RKO (cell line): ENCODE measurements around the gene CANT1.
"Not testable (repeated sequence)": the region's sequence is repeated elsewhere in the genome, so short reads cannot be mapped to it uniquely, and the experiment has no call there.

Experiments used
- DNase-seq: peaks from one replicate; pipeline ENCODE4 v3.0.0-alpha.2; 2016; ENCODE audit warnings: low spot score

CANT1 gene

DNA sequence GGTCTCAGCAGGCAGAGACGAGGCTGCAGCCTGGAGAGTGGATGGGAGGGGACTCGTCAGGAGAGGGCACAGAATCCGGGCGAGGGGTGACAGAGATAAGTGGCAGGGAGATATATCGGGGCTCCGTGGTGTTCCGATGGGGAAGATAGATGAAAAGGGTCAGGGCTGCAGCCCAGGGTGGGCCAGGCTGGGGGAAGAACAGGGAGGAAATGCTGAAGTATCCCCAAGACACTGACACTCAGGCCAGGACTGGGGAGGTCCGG, 32.0 kb downstream of the CANT1 start:
- no peak for DNase-seq

DNA sequence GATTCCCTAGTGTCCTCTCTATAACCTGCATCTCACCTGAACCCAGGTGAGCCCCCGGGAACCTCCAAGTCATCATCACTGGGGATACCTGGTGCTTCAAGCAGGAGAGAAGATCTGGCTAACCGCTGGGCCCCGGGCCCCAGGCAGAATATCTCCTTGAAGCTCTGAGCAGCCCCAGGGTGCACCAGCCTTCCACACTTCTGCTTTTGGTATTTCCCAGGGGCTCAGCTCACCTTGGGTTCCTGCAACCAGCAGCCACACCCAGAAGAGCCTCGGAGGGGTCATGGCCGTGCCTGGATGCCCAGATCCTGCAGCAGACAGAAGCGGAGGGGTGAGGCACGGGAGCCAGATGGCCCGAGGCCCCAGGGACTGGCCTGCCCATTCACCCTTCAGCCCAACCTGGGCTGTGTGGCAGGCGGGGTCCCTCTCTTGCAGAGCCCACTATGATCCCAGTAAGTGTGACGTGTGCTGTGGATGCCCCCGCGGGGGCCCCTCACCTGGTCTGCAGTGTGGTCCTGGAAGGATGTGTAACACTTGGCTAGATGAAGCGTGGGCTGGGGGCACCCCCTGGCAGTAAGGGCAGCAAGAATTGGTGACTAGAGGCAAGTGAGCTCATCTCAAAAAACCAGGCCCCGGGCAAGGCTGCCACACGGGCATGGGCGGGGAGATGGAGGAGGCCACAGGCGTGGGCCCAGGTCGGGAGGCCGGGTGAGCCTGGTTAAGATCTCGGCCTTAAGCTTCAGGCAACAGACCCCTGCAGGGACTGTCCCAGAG, 32.5 kb downstream of the CANT1 start:
- no peak for DNase-seq

DNA sequence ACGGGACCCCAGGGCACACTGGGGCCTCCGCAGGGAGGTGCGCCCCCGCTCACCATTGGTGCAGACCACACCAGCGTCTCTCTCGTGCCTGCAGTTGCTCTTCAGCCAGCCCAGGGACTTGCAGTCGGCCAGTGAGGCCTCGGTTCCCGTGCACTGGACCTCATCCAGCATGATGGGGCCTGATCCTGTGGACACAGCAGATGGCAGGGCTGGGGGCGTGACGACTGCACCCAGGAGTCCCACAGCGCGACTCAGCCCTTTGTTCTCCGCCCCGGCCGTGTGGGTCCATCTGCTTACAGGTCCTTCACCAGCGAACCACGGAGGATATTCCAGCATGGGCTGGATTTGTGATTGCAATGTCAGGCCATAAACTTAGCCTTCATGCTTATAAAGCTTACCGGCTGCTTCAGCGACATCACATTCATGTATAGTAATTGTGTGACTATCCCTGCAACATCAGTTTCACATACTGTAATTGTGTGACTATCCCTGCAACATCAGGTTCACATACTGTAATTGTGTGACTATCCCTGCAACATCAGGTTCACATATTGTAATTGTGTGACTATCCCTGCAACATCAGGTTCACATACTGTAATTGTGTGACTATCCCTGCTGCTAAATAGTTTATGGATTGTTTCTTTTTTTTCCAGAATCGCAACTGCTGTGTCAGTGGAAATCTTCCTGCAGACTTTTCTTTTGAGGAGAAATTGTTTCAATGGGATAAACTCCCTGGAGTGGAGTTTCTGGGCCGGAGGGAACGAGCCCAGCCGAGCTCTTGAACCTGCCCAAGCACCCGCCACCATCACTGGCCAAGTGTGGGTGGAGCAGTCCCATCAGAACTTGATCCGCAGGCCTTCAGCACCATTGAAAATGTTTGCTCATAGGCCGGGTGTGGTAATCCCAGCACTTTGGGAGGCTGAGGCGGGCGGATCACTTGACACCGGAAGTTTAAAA, 34.7 kb downstream of the CANT1 start:
- DNase-seq = peak; percentile 68

DNA sequence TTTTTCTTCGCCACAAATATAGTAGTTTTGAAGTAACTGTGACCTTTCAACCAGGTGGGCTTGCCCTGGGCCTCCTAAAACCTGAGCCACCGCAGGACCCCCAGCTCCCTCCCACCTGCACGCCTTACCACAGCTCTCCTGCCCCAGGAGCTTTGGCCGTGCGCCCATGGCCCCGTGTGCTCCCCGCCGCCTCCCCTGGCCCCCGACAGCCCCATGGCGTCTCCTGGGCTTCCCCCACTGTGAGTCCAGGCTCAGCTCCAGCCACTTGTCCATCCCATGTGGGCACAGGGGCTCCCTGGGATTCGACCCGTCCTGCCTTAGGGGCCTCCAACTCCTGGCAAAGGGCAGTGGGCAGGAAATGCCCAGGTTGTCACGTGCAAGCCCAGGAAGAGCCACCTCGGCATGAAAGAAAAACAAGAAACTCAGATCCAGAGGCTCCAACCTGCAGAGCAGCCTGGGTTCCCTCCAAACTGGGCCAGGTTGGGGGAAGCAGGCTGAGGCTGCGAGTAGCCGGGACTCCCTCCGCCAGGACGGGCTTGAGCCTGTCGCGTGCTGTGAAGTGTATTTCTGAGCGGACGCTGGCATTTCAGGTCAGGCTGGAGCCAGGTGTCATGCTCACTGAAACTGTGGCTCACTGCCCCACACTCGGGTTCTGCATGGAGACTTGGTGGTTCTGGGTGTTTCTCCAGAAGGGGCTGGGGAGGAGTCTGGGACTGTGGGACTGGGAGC, 35.6 kb downstream of the CANT1 start:
- DNase-seq = no peak

DNA sequence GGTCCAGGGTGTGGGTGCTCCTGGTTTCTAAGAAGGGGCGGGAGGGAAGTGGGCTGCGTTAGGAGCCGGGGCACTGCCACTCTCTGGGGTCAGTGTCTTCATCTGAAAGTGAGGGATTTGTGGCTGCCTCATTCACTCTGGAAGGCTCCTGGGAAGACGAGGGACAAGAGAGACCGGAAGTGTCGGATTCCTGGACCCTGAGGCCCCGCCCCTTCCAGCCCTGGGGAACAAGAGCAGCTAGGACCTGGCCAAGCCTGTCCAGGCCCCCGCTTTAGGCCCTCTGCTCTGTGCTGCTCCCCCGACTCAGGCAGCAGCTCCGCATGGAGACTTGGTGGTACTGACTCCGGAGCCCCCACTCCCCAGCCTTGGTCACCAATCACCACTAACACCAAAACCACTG, 36.4 kb downstream of the CANT1 start:
- no peak for DNase-seq

DNA sequence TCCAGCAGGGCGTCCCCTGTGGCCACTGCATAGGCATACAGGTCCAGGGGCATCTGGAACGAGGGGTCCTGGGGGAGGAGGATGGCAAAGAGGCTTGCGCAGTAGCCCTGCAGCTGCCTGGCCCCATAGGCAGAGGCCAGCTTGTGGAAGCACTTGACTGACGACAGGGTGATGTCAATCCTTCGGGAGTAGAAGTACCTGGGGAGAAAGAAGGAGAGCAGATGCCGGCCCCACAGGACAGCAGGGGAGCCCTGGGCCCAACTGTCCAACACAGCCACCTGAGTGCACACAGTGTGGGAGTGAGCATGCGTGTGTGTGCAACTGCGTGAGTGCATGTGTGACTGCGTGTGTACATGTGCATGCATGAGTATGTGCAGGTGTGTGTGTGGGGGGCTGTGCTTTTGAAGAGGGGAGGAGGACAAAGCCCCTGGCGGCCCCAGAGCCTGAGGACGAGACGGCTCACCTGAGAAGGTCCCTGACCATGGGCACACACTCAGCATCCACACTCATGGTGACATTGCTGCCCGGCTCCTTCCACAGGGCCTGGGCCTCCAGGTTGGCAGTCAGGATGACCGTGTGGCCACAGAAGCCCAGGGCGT, 37.0 kb downstream of the CANT1 start:
- DNase-seq = no peak

DNA sequence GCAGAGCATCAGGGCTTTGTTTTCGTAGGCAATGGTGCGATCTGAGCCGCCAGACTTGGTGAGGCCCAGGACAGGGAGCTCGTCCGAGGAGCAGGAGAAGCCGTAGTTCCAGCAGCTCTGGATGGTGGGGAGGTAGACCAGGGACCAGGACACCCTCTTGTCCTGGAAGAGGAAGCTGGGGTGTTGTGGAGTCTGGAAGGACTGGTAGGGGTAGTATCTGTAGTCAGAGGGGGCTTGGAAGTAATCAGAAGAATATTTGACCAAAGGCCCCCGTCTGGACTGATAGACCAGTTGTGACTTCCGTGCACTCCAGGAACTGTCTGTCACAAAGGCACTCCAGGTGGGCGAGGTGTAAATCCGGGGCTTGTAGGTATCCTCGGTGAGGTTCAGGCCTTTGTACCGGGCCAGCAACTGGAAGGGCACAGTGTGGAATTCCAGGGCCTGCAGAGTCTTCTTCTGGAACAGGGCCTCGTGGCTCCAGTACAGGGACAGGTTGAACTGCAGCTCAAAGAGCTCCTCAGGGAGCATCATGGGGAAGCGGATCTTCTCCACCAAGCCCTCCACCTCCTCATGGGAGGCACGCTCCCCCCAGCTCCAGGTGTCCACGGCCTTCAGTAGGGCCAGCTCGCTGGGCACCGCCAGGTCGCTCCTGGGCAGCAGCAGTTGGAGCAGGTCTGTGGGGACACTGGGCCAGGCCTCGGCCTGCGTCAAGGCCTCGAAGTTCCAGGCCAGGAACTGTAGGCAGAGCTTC, 37.6 kb downstream of the CANT1 start:
- no peak for DNase-seq

DNA sequence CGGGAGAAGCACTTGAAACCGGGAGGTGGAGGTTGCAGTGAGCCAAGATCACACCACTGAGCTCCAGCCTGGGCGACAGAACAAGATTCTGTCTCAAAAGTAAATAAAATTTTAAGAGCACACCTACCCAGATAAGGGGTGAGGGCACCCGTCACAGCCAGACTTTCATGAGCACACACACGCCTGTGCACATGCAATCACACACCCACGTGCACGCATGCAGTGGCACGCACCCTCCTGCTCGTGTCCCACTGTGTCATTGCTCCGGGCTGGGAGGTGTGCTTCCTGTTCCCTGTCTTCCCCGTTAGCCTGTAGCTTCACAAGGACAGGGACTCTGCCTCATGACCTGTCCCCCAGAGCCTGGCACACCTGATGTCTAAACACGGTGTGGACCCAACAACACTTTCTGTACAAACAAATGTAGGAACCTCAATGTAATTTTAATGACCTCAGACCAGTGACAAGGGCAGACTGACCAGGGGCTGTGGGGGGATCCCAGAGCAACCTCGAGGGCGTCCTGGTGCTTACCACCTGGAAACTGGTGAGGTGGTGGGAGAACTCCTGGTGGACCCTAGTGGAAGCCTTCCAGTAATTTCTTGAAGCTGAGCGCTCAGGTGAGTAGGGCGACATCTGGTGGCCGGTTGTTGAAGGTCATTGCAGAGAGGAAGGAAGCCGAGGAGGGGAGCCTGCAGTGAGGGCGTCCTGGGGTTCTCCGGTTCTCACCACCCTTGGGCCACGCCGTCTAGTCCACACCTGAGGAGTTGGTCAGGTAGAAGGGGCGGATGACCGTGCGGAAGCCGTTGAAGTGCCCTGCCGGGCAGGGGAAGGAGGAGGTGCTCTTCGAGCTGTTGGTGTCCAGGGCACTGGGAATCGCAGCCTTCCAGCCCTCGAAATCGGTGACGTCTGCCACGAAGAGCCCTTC, 38.5 kb downstream of the CANT1 start:
- peak; percentile 70 for DNase-seq

DNA sequence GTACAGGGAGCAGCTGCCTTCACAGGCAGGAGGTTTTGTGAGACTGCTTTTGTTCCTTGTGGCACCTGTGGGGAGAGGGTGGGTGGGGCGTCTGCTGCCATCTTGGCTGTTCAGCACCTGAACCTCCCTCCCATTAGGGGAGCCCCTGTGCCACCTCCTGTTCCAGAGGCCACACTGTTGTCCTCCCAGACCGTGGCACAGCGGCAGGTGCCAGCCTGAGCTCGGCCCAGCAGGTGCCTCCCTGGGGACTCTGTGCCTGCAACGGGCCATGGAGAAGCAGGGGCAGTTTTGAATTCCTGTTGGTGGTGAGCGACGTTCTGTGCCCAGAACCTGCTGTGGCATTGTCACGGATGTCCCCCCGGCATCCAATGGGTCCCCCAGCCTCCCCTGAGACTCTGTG, 39.7 kb downstream of the CANT1 start:
- no peak for DNase-seq

DNA sequence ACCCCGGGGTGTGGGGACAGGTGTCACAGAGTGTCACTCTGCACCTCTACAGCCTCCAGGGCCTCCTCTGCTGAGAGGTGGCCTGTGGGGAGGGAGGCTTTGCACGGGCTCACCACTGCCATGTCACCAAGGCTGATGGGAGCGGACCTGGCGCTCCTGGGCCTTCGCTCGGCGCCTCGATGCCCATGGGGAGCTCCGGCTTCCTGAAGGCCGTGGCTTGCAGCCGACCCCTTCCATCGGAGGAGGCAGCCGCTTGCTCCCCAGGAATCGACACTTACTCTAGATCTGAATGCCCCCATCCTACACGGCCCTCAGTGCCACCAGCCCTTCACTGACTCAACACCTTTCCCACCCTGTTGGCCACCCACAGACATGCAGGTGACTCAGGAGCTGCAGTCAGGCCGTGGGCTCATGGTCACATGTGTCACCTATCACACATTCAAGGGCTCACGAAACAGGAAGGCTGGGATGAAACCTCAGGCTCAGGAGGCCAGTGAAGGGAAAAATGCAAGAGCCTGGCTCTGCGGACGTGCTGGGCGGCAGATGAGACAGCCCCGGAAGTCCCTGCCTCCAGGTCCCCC, 41.7 kb downstream of the CANT1 start:
- no peak for DNase-seq

DNA sequence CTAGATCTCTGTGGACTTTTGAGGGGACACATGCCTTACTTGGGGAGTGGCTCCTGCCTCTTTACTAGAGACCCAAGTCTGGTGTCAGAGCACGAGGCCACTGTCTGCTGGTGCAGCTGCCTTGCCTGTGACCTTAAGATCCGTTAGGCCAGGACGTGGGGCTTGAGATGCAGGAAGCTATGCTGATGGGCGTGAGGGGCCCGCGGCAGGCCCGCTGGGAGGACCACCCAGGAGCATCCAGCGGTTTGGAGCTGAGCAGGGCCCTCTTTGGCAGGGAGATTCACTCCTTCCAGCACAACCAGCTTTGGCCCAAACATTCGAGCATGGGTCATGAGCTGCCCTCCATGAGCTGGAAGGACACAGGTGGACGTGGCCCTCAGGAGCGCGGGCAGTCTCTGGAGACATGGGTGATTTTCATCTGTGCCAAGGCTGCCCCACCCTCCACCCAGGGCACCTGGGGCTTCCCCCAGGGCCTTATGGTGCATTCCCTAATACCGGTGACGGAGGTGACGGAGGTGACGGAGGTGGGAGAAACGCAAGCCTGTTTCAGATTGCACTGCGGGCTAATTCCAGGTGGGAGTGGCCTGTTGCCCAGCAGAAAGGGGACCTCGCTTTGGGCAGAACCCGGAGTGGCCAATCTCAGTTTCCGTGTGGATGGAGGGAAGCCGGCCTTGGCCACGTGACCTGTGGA, 42.5 kb downstream of the CANT1 start:
- no peak for DNase-seq

DNA sequence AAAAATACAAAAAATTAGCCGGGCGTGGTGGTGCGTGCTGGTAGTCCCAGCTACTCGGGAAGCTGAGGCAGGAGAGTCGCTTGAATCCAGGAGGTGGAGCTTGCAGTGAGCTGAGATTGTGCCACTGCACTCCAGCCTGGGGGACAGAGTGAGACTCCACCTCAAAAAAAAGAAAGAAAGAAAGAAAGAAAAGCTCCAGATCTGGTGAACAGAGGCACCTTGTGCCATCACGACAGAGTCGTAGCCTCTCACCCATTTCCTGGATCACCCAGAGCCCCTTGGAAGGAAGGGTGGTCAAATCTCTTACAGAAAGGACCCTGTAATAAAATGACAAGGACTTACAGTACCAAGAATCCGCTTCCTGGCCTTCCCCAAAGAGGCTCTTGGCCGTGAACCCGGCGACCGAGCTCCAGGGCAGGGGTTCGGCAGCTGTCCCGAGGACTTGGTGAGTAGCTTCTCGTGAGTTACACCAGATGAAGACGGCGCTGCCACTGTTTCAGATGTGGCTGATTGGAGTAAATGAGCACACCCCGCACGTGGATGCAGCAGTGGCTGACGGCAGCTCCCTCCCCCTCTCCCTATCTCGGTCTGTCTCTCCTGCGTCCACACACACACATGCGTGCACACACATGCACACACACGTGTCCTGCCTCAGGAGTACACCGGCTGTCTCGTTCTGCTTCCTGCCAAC, 43.3 kb downstream of the CANT1 start:
- DNase-seq = no peak

DNA sequence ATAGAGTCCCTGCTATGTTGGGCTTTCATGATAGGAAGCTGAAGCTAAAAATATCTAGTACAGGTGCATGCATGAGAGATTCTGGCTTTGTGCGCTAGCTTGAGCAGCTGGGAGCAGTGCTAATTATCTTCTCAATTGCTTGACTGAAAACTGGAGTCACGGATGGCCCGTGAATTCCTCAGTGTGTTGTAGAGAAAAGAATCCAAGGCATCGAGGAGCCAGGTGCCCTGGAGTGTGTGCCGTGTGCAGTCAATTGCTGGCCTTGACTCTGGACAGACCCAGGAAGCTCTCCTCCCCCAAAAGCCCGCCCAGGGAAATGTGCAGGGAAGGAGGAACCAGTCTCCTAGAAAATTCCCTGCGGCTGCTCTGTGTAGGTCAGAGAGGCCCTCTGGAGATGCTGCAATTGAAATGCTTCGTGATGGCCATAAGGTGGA, 44.1 kb downstream of the CANT1 start:
- no peak for DNase-seq

DNA sequence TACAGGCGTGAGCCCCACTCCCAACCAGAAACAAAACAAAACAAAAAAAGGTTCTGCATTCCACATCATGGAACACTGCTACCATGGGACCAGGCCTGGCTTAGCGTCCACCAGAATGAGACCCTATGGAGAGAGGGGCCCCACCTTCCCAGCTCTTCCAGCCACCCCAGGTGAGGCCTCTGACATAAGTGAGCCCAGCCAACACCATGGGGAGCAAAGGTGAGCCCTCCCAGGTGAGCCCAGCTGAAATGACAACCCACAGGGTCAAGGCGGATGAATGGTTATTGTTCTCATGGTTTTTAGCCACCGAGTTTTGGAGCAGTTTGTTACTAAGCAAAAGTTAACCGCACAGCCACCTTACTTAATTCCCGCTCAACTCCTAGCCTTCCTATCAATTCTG, 46.2 kb downstream of the CANT1 start:
- DNase-seq = no peak

DNA sequence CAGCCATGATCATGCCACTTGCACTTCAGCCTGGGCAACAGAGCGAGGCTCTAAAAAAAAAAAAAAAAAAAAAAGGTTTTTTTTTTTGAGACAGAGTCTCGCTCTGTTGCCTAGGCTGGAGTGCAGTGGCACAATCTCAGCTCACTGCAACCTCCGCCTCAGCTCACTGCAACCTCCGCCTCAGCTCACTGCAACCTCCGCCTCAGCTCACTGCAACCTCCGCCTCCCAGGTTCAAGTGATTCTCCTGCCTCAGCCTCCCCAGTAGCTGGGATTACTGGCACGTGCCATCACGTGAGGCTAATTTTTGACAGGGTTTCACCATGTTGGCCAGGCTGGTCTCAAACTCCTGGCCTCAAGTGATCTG, 46.6 kb downstream of the CANT1 start:
- DNase-seq = not testable (repeated sequence)

DNA sequence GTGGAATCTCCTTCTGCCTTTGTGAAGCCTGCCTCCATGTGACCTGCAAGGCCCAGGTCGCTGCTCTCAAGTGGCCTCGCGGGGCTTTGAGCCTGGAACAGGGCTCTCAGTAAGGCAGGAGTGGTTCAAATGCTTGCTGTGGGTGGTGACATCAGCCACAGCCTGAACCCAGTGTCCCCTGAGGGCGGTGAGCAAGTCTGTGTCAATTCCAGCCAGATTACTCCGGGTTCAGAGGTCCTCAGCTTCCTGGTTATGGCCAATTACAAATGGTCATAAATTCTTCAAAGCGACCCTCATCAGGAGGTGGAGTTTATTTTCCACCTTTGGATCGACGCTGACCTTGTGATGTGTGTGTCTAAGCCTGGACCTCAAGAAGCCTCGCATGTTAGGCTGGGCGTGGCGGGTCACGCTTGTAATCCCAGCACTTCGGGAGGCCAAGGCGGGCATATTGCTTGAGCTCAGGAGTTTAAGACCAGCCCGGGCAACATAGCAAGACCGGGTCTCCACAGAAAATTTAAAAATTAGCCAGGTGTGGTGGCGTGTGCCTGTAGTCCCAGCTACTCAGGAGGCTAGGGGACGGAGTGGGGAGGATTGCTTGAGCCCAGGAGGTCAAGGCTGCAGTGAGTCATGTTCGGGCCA, 47.1 kb downstream of the CANT1 start:
- DNase-seq = no peak

DNA sequence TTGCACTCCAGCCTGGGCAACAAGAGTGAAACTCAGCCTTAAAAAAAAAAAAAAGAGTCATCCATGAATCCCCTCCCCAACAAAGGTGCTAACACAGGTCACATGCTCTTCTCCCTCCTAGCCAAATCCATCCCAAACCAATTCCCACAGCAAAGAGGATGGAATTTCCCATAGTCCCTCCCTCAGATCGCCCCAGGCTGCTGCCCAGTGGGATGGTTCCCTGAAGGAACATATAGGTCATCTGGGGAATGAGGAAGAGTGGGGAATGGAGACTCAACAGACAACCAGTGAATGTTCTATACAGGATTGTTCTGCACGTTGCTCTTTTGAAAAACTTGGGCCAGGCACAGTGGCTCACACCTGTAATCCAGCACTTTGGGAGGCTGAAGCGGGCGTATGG, 48.0 kb downstream of the CANT1 start:
- DNase-seq = no peak

DNA sequence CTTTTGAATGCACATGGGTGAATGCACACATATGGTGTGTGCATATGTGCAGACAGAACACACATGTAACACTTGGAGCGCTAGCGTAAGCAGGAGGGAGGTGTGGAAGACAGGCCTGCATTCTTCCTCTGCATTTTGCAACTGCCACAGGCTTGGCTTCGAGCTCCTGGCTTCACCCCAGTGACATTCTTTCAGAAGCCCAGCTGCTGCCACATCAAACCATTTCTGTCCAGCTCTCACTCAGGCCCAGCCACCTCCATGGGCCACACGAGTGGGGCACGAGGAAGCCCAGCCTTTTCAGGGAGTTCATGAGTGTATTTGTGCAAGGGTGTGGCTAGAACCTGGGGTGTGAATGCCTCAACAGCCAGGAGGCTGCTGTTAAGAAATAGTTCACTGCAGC, 48.6 kb downstream of the CANT1 start:
- no peak for DNase-seq

DNA sequence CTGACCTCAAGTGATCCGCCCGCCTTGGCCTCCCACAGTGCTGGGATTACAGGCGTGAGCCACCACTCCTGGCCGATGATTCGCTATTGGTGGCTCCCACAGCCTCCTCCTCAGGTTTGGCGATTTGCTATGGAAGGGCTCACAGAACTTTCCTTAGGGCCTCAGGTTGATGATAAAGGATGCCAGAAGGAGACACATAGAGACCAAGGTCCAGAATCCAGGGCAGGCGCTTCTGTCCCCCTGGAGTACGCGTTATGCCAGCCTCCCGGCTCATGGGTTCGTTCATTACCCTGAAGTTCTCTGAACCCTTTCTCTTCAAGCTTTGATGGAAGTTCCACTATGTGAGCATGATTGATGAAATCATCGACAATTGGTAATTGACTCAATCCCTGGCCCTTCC, 49.8 kb downstream of the CANT1 start:
- DNase-seq = no peak
